Measurements from ENCODE around the gene NUB1. TPM values are rescaled to one million over a fixed set of nuclear protein-coding genes. Genes with fewer than 3 reads are reported as not detected.
"Not testable (repeated sequence)": the region's sequence is repeated elsewhere in the genome, so short reads cannot be mapped to it uniquely, and the experiment has no call there.

The NUB1 gene
- total RNA-seq: 100 to 1,000 TPM in 1 of 2 donors, 10 to 100 TPM in 1; 46.1 to 102 TPM

DNA sequence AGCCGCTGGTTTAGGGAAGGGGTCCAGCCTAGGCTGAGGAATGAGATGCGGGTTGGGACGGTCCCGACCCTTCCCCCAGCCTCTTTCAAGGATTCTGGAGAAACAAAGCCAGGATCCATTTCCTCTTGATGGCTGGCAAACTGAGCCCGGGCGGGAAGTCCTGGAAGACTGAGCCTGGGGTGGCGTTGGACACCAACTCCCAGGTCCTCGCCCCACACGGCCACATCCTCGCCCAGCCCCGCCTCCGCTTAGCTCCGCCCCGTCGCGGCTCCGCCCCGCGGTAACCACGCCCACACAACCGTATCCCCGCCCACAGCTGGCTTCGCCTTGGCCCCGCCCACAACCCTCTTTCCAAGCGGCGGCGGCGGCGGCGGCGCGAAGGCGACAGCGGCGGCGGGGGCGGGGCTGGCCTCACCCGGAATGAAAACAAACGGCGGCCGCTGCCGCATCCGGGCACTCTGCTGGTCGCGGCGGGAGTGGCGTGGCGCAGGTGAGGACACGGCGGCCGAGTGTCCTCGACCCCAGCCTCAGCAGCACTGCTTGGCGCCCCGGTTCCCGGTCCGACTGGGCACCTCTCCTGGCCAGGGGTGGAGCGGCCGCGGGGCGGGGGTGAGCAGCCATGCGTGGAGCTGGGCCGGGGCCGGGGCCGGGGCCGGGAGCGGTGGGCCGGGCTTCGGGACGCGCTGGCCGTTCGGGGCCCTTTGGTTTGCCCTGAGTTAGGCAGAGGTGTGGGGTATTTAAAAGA, at the start of gene NUB1:
Gene NUB1, plus strand, starts transcription at position 456 of the 745 bp plus-strand sequence. CDS start 3,538 bp downstream, outside the sequence.
- Mint-ChIP-seq H3K27ac (peak within 1 kb of the TSS; percentile 78 to 89), H3K36me3 (peaks cover 9 to 23% of the 10 kb centered on the region in 2 donors), H3K9me3 (peaks cover 0 to 15% of the 10 kb centered on the region in 2 donors)
- peak; percentile 93 to 98 for DNase-seq (ENCODE audit: low spot score in 2 of 2)
- ATAC-seq: peak; percentile 74 to 84

DNA sequence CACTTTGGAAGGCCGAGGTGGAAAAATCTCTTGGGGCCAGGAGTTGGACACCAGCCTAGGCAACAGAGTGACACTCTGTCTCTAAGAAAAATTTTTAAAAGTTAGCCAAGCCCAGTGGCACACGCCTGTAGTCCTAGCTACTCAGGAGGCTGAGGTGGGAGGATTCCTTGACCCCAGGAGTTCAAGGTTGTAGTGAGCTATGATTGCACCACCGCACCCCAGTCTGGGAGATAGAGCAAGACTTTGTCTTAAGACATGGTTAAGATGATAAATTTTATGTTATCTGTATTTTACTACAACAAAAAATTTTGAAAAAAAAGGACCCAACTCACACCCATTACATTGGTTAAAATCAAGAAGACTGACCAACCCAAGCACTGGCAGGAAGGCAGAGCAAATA, 48.8 kb upstream of the NUB1 start:
- no peak overlapping the region for H3K27ac Mint-ChIP-seq
- no peak for ATAC-seq
- peaks cover 0 to 5% of the 10 kb centered on the region in 2 donors for H3K9me3 Mint-ChIP-seq
- DNase-seq (ENCODE audit: low spot score in 2 of 2): no peak
- no peaks in the 10 kb centered on the region for H3K36me3 Mint-ChIP-seq

DNA sequence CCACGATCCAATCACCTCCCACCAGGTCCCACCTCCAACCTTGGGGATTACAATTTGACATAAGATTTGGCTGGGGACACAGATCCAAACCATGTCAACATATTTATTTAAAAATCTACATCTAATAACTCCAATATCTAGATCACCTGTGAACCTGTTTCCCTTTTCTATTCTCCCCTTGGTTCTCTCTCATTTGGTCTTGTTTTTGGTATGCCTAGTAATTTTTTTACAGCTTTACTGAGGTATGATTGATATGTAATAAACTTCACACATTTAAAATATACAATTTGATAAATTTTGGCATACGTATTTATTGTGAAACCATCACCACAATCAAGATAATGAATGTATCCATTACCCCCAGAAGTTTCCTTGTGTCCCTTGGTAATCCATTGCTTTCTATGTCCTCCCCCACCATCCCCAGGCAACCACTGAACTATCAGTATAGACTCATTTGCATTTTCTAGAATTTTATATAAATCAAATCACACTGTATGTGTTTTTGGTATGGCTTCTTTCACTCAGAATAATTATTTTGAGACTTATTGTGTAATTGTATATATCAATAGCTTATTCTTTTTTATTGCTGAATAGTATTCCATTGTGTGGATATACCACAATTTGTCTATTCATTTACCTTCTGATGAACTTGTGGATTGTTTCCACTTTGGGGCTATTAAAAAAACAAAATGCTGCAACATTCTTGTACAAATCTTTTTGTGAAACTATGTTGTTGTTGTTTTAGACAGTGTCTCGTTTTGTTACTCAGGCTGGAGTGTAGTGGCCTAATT, 45.2 kb upstream of the NUB1 start:
- ATAC-seq (no peak), DNase-seq (ENCODE audit: low spot score in 2 of 2) (no peak)
- Mint-ChIP-seq H3K36me3 (no peaks in the 10 kb centered on the region), H3K9me3 (peaks cover 4 to 5% of the 10 kb centered on the region in 2 donors), H3K27ac (no peak overlapping the region)

DNA sequence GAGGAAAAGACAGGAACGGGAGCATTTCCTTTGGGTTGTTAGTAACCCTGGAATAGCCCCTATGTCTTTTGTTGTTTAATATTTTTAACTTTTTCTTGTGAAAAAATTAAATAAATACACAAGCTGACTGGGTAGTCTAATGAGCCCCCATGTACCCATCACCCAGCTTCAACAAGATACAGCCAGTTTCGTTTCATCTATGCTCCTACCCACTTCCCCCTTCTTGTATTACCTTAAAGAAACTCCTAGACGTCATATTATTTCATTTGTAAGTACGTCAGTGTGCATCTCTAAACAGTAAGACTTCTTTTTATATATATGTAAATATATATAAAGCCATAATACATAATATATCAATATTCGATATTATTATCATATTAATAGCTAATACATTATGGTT, 42.8 kb upstream of the NUB1 start:
- ATAC-seq (no peak), DNase-seq (ENCODE audit: low spot score in 2 of 2) (no peak)
- Mint-ChIP-seq H3K9me3 (peaks cover 4 to 5% of the 10 kb centered on the region in 2 donors), H3K27ac (no peak overlapping the region), H3K36me3 (no peaks in the 10 kb centered on the region)

DNA sequence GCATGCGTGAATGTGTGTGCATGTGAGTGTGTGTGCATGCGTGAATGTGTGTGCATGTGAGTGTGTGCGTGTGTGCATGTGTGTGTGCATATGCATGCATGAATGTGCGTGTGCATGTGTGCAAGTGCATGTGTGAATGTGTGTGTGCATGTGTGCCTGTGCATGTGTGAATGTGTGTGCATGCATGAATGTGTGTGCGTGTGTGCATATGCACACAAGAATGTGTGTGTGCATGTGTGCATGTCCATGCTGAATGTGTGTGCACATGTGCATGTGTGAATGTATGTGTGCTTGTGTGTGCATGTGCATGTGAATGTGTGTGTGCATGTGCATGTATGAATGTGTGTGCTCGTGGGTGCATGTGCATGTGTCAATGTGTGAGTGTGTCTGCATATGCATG, 42.1 kb upstream of the NUB1 start:
- ATAC-seq (no peak), DNase-seq (ENCODE audit: low spot score in 2 of 2) (no peak)
- Mint-ChIP-seq H3K36me3 (no peaks in the 10 kb centered on the region), H3K27ac (no peak overlapping the region), H3K9me3 (peaks cover 4 to 5% of the 10 kb centered on the region in 2 donors)

- DNase-seq (ENCODE audit: low spot score in 2 of 2) (no peak), ATAC-seq (no peak)
- no peak overlapping the region for H3K27ac Mint-ChIP-seq
- H3K9me3 Mint-ChIP-seq: peaks cover 4 to 5% of the 10 kb centered on the region in 2 donors
- no peaks in the 10 kb centered on the region for H3K36me3 Mint-ChIP-seq
Observed at GRCh38 chr7:151299940-151300645, 41.5 kb upstream of the NUB1 start.

DNA sequence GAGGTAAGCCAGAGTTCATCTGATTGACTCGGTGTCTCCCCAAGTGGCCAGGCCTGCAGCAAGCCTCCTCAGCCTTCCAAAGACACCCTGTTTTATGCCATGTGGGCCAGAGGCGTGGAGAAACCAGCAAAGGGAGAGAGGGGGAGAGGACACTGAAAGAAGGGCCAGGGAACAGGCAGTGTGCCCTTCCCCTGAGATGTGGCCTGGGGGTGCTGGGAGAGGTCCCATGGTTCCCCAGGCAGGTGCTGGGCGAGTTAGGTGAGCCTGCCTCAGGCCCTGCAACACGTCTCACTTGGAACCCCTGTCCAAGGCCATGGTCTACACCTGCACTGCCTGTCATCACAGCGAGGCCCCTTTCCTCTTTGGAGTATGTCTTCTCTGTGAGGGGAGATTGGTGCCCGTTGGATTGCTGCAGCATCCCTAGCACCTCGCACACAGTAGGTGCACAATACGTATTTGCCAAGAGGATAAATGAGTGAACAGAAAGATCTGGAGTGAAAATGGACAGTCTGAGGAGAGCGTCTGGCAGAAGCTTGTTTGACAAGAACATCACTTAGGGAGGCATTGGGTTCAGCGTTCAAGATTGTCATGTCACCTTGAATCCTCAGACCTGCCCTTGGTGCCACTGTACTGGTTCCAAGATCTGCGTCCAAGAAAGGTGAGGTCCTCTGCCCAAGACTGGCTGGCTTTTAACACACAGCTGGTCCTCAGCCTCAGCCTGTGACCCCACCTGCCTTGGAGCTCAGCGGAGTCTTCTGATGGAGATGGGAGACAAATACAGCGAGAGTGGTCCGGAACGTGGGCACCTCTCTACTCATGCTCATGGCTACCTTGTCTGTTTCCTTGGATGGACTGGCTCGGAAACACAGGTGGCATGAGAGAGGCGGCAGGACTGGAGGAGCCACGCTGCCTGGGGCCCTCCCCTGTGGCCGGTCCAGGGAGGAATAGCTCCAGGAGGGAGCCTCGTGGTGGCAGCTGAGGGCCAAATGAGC, 39.8 kb upstream of the NUB1 start:
- ATAC-seq: no peak
- Mint-ChIP-seq H3K9me3 (peaks cover 0 to 4% of the 10 kb centered on the region in 2 donors), H3K36me3 (no peaks in the 10 kb centered on the region), H3K27ac (no peak overlapping the region)
- no peak for DNase-seq (ENCODE audit: low spot score in 2 of 2)

- not testable (repeated sequence) for DNase-seq (ENCODE audit: low spot score in 2 of 2); H3K9me3 Mint-ChIP-seq; H3K36me3 Mint-ChIP-seq; H3K27ac Mint-ChIP-seq; ATAC-seq
Observed at GRCh38 chr7:151304251-151304650, 37.4 kb upstream of the NUB1 start.

- DNase-seq (ENCODE audit: low spot score in 2 of 2) (no peak), ATAC-seq (no peak)
- Mint-ChIP-seq H3K27ac (no peak overlapping the region), H3K36me3 (no peaks in the 10 kb centered on the region), H3K9me3 (no peaks in the 10 kb centered on the region)
Observed at GRCh38 chr7:151304856-151305255, 36.8 kb upstream of the NUB1 start.

GRCh38 chr7:151306374-151306773, 35.2 kb upstream of the NUB1 start:
- Mint-ChIP-seq H3K27ac (no peak overlapping the region), H3K36me3 (no peaks in the 10 kb centered on the region), H3K9me3 (no peaks in the 10 kb centered on the region)
- no peak for DNase-seq (ENCODE audit: low spot score in 2 of 2)
- ATAC-seq: no peak

DNA sequence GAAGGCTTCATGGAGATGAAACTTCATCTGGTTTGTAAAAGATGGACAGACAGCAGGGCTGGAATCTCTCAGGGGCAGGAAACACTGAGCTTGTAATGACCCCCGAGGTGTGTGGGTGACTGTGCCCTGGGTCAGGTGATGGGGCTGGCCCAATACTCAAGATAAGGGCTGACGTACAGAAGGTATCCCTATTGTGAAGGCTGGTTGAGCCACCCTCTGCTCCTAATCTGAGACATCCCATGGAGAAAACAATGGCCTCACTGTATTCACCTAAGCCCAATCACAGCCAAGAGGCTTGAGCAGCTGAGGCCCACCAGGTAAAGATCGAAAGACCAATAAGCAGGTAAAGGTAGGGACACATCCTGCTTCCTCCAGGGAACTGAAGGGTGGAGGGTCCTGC, 34.8 kb upstream of the NUB1 start:
- DNase-seq (ENCODE audit: low spot score in 2 of 2) (no peak), ATAC-seq (no peak)
- Mint-ChIP-seq H3K36me3 (no peaks in the 10 kb centered on the region), H3K27ac (no peak overlapping the region), H3K9me3 (no peaks in the 10 kb centered on the region)

DNA sequence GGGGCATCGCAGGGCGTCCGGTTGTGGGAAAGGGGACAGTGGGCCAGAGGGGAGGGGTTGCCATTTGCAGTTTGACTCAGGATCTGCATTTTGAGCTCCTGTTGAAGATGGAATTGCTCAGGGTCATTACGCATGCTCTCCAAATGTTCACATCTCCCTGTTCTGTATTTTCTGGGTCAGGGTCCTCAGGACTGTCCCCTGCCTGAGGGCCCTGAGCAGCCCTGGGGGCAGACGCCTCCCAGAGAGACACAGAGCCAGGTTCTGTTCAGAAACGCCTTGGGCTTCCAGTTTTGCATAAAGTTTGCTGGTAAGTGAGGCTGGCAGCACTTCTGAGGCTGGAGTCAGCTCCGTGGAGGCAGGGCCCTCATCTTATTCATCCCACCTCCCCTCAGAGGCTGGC, 34.1 kb upstream of the NUB1 start:
- ATAC-seq (no peak), DNase-seq (ENCODE audit: low spot score in 2 of 2) (no peak)
- H3K9me3 Mint-ChIP-seq: no peaks in the 10 kb centered on the region
- H3K36me3 Mint-ChIP-seq: no peaks in the 10 kb centered on the region
- H3K27ac Mint-ChIP-seq: peak overlapping the region in 1 of 2 donors; percentile 36

DNA sequence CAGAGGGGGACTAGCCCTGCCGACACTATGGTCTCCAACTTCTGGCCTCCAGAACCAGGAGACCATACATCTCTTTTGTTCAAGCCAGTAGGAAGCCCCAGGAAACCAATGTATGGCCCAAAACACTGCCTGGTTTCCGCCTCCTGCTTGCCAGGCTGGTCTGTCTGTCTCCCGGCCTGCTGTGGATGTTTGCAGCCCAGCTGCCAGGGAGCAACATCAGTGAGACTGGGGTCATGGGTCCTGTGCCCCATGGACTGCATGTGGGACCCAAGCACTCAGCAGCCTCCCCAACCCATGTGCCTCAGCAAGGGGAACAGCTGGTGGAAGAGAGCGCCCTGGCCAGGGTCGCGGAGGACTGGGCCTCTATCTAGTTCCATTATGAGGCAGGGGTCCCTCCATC, 33.4 kb upstream of the NUB1 start:
- no peaks in the 10 kb centered on the region for H3K36me3 Mint-ChIP-seq
- H3K9me3 Mint-ChIP-seq: no peaks in the 10 kb centered on the region
- no peak overlapping the region for H3K27ac Mint-ChIP-seq
- ATAC-seq (no peak), DNase-seq (ENCODE audit: low spot score in 2 of 2) (no peak)

- no peak overlapping the region for H3K27ac Mint-ChIP-seq
- H3K36me3 Mint-ChIP-seq: no peaks in the 10 kb centered on the region
- no peaks in the 10 kb centered on the region for H3K9me3 Mint-ChIP-seq
- DNase-seq (ENCODE audit: low spot score in 2 of 2): no peak
- no peak for ATAC-seq
Observed at GRCh38 chr7:151308791-151309190, 32.8 kb upstream of the NUB1 start.

GRCh38 chr7:151309311-151309710, 32.3 kb upstream of the NUB1 start:
- Mint-ChIP-seq H3K36me3 (no peaks in the 10 kb centered on the region), H3K27ac (no peak overlapping the region), H3K9me3 (no peaks in the 10 kb centered on the region)
- DNase-seq (ENCODE audit: low spot score in 2 of 2) (no peak), ATAC-seq (no peak)

GRCh38 chr7:151310578-151310977, 31.0 kb upstream of the NUB1 start:
- no peak for ATAC-seq
- Mint-ChIP-seq H3K36me3 (no peaks in the 10 kb centered on the region), H3K27ac (no peak overlapping the region), H3K9me3 (no peaks in the 10 kb centered on the region)
- DNase-seq (ENCODE audit: low spot score in 2 of 2): no peak
